Measurements from ENCODE around the gene EFNB3.

EFNB3 gene, protein sequence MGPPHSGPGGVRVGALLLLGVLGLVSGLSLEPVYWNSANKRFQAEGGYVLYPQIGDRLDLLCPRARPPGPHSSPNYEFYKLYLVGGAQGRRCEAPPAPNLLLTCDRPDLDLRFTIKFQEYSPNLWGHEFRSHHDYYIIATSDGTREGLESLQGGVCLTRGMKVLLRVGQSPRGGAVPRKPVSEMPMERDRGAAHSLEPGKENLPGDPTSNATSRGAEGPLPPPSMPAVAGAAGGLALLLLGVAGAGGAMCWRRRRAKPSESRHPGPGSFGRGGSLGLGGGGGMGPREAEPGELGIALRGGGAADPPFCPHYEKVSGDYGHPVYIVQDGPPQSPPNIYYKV
- total RNA-seq, result 0 to 1.4 (median 0.06) reads per million in 9 experiments

DNA sequence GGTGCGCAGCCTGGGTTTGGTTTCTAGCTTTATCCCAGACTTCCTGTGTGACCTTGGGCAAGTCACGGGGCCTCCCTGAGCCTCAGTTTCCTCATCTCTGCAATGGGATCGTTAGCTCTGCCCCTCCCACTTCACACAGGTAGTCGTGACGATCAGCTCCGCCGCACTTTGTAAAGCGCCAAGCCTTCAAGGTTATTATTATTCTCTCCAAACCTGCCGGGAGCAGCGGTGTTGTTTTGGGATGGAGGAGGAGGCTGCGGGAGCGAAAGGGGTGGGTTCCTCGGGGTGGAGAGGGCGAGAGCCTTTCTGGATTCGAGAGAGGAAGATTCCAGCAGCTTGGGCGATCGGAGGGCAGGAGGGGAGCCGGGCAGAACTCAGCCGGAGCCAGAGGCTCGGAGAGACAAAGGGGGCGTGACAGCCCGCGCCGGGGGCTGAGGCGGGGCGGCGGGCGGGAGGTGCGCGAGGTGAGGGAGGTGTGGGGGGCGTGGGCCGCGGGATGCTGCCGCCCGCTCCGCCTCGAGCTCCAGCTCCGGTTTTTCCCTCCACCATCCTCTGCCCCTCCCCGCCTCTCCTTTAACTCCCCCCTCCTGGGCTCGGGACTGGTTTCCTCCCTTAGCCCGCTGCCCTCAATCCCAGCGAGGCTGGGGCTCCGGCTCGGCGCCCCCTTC, at the start of gene EFNB3:
Gene EFNB3, plus strand, starts transcription at position 602 of the 668 bp plus-strand sequence. CDS start 397 bp downstream, outside the sequence.
- H3K36me3 Mint-ChIP-seq (ENCODE audit: insufficient read depth), result peaks cover 12% of the 10 kb centered on the region
- peaks cover 15 to 17% of the 10 kb centered on the region in 2 donors for H3K4me1 Mint-ChIP-seq (ENCODE audit: low read depth in 2 of 2)
- peaks cover 60 to 81% of the 10 kb centered on the region in 2 donors for H3K27me3 Mint-ChIP-seq
- peak within 1 kb of the TSS; percentile 31 to 62 for H3K27ac Mint-ChIP-seq
- DNase-seq (no peak), ATAC-seq (replicated peaks) (peak; percentile 46)
- H3K9me3 Mint-ChIP-seq, result no peaks in the 10 kb centered on the region
- peak within 1 kb of the TSS; percentile 81 for H3K4me3 Mint-ChIP-seq

DNA sequence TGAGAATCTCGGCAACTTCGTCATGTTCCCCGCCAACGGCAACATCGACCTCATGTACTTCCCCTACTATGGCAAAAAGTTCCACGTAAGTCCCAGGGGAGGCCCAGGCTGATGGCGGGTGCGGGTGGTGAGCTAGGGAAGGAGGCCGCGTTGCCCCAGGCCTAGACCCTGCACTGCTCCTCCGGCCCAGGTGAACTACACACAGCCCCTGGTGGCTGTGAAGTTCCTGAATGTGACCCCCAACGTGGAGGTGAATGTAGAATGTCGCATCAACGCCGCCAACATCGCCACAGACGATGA, 49.5 kb upstream of the EFNB3 start:
- DNase-seq (no peak), ATAC-seq (replicated peaks) (no peak)
- peaks cover 2% of the 10 kb centered on the region for H3K36me3 Mint-ChIP-seq (ENCODE audit: insufficient read depth)
- no peak overlapping the region for H3K4me3 Mint-ChIP-seq
- peaks cover 6 to 7% of the 10 kb centered on the region in 2 donors for H3K4me1 Mint-ChIP-seq (ENCODE audit: low read depth in 2 of 2)
- H3K27me3 Mint-ChIP-seq, result peaks cover 27 to 42% of the 10 kb centered on the region in 2 donors
- H3K9me3 Mint-ChIP-seq, result no peaks in the 10 kb centered on the region
- no peak overlapping the region for H3K27ac Mint-ChIP-seq

DNA sequence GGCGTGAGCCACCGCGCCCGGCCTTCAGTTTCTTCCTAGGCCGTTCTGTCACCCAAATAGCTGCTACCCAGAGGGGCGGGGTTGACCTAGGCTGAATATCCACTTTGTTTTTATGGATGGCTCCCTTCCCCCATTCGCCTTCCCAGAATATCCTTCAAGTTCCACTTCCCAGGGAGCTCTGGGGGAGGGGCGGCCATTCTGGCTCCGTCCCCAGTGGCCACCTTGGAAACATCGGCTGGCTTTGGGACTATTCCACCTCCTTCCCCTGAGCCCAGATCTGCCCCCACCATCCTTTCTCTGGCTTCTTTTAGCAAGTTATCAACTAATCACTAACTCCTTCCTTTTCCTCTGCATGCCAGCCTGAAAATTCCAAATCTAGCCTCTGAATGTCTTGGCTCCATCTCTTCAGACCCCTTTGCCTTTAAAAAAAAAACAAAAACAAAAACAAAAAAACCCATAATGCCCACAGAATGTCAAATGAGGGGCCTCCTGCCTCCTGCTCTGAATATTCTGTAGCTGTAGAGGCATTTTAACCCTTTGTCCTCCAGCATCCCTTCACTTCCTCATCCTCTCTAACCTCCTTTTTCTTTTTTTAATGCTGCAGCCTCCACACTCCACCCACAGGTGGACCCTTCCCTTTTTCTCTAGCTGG, 47.9 kb upstream of the EFNB3 start:
- Mint-ChIP-seq H3K4me3 (no peak overlapping the region), H3K27me3 (peaks cover 16 to 26% of the 10 kb centered on the region in 2 donors), H3K9me3 (no peaks in the 10 kb centered on the region), H3K27ac (no peak overlapping the region), H3K4me1 (ENCODE audit: low read depth in 2 of 2) (no peaks in the 10 kb centered on the region), H3K36me3 (ENCODE audit: insufficient read depth) (peaks cover 2% of the 10 kb centered on the region)
- ATAC-seq (replicated peaks) (no peak), DNase-seq (no peak)

DNA sequence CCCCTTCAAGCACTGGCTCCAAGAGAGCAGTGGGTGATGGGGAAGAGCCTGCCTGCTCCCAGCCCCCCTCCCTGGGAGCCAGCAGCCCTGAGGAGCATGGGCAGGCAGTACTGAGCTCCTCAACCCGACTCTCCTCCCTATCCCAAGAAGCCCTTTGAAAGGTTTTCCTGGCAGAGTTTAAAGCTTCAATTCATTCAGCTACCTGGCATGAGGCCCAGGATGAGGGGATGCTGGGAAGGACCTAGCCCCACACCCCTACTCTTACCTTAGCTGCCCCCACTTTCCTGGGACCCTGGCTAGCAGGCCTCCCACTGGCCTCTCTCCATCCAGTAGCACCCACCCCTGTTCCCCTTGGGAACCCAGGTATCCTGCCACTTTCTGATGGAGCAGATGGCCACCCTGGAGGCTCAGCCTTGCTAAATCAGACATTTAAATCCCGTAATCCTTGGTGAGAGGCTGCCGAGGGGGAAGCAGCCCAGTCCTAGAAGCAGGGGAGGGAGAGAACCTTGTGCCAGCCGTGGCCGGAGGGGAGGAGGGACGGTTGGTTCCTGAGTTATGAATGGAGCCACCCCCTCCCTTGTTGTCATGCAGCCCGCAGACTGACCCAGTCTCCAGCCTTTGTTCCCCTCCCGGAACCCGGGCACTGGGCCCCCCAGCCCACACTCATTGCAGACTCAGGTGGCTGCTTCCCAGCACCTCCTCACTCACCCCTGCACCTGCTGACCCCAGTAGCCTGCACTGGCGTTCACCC, 37.2 kb upstream of the EFNB3 start:
- no peaks in the 10 kb centered on the region for H3K9me3 Mint-ChIP-seq
- no peak for ATAC-seq (replicated peaks)
- DNase-seq, result no peak
- peaks cover 48% of the 10 kb centered on the region for H3K36me3 Mint-ChIP-seq (ENCODE audit: insufficient read depth)
- H3K27me3 Mint-ChIP-seq, result no peaks in the 10 kb centered on the region
- H3K4me1 Mint-ChIP-seq (ENCODE audit: low read depth in 2 of 2), result no peaks in the 10 kb centered on the region
- H3K27ac Mint-ChIP-seq, result peak overlapping the region in 1 of 2 donors; percentile 44
- H3K4me3 Mint-ChIP-seq, result no peak overlapping the region

DNA sequence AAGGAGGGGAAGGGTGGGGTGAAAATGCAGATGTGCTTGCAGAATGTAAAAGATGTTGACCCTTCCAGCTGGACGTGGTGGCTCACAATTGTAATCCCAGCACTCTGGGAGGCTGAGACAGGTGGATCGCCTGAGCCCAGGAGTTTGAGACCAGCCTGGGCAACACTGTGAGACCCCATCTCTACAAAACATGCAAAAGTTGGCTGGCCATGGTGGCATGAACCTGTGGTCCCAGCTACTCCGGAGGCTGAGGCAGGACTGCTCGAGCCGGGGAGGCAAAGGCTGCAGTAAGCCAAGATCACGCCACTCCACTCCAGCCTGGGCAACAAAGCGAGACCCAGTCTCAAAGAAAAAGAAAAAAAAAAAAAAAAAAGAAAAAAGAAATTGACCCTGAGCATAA, 36.5 kb upstream of the EFNB3 start:
- no peak for DNase-seq
- ATAC-seq (replicated peaks), result no peak
- Mint-ChIP-seq H3K4me3 (no peak overlapping the region), H3K27ac (peak overlapping the region in 1 of 2 donors; percentile 44), H3K36me3 (ENCODE audit: insufficient read depth) (peaks cover 54% of the 10 kb centered on the region), H3K4me1 (ENCODE audit: low read depth in 2 of 2) (no peaks in the 10 kb centered on the region), H3K27me3 (no peaks in the 10 kb centered on the region), H3K9me3 (peaks cover 0 to 2% of the 10 kb centered on the region in 2 donors)

DNA sequence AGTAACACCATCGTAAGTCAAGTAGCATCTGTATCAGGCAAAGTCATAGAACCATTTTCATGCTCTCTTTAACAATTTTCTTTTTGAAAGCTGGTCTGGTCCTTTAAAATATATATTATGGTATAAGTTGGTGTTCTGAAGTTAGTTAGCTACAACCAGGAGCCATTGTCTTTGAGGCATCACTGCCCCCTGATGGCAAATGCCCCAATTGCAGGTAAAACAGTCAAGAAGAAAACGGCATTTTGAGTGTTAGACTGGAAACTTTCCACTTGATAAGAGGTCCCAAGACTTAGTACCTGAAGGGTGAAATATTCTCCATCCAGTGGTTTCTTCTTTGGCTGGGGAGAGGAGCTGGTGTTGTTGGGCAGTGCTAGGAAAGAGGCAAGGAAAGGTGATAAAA, 31.8 kb upstream of the EFNB3 start:
- Mint-ChIP-seq H3K4me1 (ENCODE audit: low read depth in 2 of 2) (peaks cover 9 to 11% of the 10 kb centered on the region in 2 donors), H3K36me3 (ENCODE audit: insufficient read depth) (peaks cover 75% of the 10 kb centered on the region), H3K4me3 (no peak overlapping the region), H3K27me3 (no peaks in the 10 kb centered on the region), H3K27ac (no peak overlapping the region), H3K9me3 (peaks cover 0 to 6% of the 10 kb centered on the region in 2 donors)
- DNase-seq (no peak), ATAC-seq (replicated peaks) (no peak)

DNA sequence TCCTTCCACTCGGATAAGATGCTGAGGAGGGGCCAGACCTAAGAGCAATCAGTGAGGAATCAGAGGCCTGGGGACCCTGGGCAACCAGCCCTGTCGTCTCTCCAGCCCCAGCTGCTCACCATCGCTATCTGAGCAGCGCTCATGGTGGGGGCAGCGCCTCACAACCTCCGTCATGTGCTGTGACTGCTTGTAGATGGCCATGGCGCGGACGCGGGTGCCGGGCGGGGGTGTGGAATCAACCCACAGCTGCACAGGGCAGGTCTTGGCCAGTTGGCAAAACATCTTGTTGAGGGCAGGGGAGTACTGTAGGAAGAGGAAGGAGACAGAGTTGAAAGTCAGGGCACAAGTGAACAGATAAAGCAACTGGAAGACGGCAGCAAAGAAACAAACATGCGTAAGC, 30.1 kb upstream of the EFNB3 start:
- ATAC-seq (replicated peaks) (no peak), DNase-seq (no peak)
- no peak overlapping the region for H3K4me3 Mint-ChIP-seq
- no peaks in the 10 kb centered on the region for H3K27me3 Mint-ChIP-seq
- H3K9me3 Mint-ChIP-seq, result peaks cover 0 to 6% of the 10 kb centered on the region in 2 donors
- H3K36me3 Mint-ChIP-seq (ENCODE audit: insufficient read depth), result peaks cover 71% of the 10 kb centered on the region
- H3K27ac Mint-ChIP-seq, result no peak overlapping the region
- H3K4me1 Mint-ChIP-seq (ENCODE audit: low read depth in 2 of 2), result peaks cover 11 to 12% of the 10 kb centered on the region in 2 donors

DNA sequence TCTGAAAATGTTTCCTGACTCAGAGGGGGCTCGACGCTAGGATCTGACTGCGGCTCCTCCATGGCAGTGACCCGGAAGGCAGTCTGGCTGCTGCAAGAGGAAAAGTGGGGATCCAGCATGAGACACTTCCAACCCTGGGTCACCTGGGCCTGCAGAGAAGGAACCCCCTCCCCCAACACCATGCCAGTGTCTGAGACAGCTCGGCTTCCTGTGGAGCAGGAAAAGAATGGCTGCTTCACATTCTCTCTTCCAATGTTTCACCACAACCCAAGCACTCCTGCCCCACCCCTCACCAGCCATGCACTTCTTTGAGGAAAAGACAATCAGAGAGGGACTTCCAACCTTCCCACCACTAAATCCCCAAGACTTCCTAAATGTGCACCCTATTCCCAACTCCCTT, 28.5 kb upstream of the EFNB3 start:
- Mint-ChIP-seq H3K4me1 (ENCODE audit: low read depth in 2 of 2) (peaks cover 11 to 13% of the 10 kb centered on the region in 2 donors), H3K36me3 (ENCODE audit: insufficient read depth) (peaks cover 58% of the 10 kb centered on the region), H3K9me3 (peaks cover 0 to 6% of the 10 kb centered on the region in 2 donors), H3K27ac (peak overlapping the region in 1 of 2 donors; percentile 23), H3K27me3 (no peaks in the 10 kb centered on the region), H3K4me3 (no peak overlapping the region)
- DNase-seq (no peak), ATAC-seq (replicated peaks) (no peak)

DNA sequence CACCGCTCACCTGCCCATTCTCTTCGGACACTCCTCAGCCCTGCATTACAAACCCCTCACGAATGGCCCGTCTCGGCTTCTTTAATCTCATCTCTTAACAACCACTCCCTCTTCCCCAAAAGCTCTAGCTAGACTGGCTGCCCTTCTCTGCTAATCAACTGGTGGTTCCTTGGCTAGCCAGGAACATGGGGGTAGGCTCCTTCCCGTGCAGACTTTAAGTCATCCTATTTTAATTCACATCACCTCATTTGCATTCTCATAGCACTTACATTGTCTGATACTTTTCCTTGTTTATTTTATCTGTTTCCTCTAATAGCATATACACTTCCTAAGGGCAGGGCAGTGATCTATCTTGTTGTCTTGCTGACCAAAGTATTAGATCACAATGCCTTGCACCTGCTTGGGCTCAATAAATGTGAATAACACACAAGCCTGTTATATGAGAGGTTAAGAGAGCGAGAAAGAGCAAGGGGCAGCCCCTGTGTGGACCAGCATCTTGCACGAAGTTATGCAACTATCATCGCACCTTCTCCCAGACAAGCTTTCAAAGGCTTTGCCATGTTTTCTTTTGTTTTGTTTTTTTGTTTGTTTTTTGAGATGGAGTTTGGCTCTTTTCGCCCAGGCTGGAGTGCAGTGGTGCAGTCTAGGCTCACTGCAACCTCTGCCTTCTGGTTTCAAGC, 27.5 kb upstream of the EFNB3 start:
- peaks cover 53% of the 10 kb centered on the region for H3K36me3 Mint-ChIP-seq (ENCODE audit: insufficient read depth)

DNA sequence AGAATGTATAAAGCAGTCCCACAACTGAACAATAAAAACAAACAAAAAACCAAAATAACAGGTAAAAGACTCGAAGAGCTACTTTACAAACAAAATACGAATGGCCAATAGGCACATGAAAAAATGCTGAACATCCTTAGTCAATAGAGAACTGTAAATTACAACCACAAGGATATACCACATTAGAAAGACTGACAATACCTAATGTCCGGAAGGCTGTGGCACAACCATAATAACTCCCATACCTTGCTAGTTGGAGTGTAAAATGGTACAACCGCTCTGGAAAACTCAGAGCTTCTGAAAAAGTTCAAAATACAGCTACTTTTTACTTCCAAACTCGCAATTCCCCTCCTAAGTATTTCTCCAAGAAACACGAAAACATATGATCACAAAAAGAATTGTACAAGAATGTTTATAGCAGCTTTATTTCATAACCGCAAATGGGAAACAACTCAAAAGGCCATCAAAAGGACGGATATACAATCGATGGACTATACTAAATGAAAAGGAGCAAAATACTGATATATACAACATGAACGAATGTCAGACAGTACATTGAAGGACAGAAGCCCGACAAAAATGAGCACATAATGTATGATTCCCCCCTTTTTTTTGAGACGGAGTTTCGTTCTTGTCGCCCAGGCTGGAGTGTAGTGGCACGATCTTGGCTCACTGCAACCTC, 20.0 kb upstream of the EFNB3 start:
- Mint-ChIP-seq H3K4me1 (ENCODE audit: low read depth in 2 of 2) (peaks cover 23 to 35% of the 10 kb centered on the region in 2 donors), H3K4me3 (peak overlapping the region; percentile 82 to 88), H3K27ac (peak overlapping the region; percentile 98), H3K9me3 (no peaks in the 10 kb centered on the region), H3K27me3 (no peaks in the 10 kb centered on the region), H3K36me3 (ENCODE audit: insufficient read depth) (peaks cover 44% of the 10 kb centered on the region)
- DNase-seq (no peak), ATAC-seq (replicated peaks) (no peak)

More for the DNA sequence above, 27.5 kb upstream of the EFNB3 start:
- no peak for DNase-seq
- H3K27me3 Mint-ChIP-seq, result no peaks in the 10 kb centered on the region
- H3K4me1 Mint-ChIP-seq (ENCODE audit: low read depth in 2 of 2), result peaks cover 11 to 13% of the 10 kb centered on the region in 2 donors
- ATAC-seq (replicated peaks), result no peak
- H3K9me3 Mint-ChIP-seq, result peaks cover 0 to 6% of the 10 kb centered on the region in 2 donors
- H3K4me3 Mint-ChIP-seq, result no peak overlapping the region
- peak overlapping the region; percentile 3 to 23 for H3K27ac Mint-ChIP-seq

DNA sequence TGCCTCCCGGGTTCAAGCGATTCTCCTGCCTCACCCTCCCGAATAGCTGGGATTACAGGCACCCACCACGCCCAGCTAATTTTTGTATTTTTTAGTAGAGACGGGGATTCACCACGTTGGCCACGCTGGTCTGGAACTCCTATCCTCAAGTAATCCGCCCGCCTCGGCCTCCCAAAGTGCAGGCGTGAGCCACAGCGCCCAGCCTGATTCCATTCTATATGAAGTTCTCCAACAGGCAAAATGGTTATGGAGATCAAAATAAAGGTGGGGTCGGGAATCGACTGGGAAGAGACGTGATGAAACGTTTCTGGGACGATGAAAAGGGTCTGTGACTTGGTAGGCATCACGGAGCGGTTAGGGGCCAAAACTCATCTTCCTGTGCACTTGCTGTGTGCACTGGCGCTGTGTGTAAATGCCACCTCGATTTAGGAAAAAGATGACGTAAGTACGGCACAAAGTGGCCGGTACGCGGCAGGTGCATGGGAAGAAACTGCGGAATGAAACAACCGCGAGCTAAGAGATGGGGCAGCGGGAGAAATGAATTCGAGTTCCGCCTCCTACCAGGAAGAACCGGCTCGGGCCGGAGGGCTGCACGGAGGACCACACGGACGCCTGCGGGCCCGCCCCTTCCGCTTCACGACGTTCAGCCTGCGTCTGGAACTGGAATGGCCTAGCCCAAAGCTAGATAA, 19.3 kb upstream of the EFNB3 start:
- peak; percentile 66 for ATAC-seq (replicated peaks)
- Mint-ChIP-seq H3K4me1 (ENCODE audit: low read depth in 2 of 2) (peaks cover 25 to 38% of the 10 kb centered on the region in 2 donors), H3K36me3 (ENCODE audit: insufficient read depth) (peaks cover 46% of the 10 kb centered on the region), H3K27me3 (no peaks in the 10 kb centered on the region), H3K9me3 (no peaks in the 10 kb centered on the region), H3K27ac (peak overlapping the region; percentile 98), H3K4me3 (peak overlapping the region; percentile 82 to 88)
- DNase-seq, result peak; percentile 85 to 89 (median 86)

All from effector memory CD8-positive, alpha-beta T cell (primary cell).